Activated CD4-positive, alpha-beta T cell treated with anti-CD3 and anti-CD28 coated beads for 24 hours (primary cell): ENCODE data around the gene DSTYK.
A peak's percentile ranks its signal among the peaks of the same experiment; 100 is the strongest.

Experiments
- DNase-seq, 2 donors: peaks; one replicate each; pipeline ENCODE4 v3.0.0-alpha.2; 2020; ENCODE audit warnings: low read depth in 2 of 2

Gene DSTYK, protein sequence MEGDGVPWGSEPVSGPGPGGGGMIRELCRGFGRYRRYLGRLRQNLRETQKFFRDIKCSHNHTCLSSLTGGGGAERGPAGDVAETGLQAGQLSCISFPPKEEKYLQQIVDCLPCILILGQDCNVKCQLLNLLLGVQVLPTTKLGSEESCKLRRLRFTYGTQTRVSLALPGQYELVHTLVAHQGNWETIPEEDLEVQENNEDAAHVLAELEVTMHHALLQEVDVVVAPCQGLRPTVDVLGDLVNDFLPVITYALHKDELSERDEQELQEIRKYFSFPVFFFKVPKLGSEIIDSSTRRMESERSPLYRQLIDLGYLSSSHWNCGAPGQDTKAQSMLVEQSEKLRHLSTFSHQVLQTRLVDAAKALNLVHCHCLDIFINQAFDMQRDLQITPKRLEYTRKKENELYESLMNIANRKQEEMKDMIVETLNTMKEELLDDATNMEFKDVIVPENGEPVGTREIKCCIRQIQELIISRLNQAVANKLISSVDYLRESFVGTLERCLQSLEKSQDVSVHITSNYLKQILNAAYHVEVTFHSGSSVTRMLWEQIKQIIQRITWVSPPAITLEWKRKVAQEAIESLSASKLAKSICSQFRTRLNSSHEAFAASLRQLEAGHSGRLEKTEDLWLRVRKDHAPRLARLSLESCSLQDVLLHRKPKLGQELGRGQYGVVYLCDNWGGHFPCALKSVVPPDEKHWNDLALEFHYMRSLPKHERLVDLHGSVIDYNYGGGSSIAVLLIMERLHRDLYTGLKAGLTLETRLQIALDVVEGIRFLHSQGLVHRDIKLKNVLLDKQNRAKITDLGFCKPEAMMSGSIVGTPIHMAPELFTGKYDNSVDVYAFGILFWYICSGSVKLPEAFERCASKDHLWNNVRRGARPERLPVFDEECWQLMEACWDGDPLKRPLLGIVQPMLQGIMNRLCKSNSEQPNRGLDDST

GRCh38 chr1:205211169-205211838 lies at the start of gene DSTYK:
DSTYK (minus strand) TSS chr1:205211702; CDS start chr1:205211535, 167 bp downstream.
- peak; percentile 83 to 90 for DNase-seq

DNA sequence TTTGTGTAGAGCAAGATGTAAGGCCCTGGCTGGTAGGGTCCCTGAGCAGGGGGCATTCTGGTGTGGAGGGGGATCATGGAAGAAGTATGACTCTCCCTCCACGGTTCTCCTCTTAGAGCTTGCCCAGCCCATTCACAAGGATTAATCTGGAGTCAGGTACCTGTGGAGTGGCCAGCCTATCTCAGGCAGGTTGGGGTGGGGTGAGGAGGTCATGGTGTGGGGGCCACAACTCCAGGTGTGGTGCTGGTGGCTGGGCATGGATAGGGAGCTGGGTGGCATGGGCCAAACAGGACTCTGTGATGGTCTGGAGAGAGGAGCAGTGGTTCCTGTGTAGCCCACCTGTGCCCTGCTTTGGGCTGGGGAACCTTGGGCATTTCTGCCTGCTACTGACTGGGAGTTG lies 48.5 kb upstream of the DSTYK start:
- no peak for DNase-seq

GRCh38 chr1:205259324-205259832 lies 47.9 kb upstream of the DSTYK start:
- no peak for DNase-seq

- no peak for DNase-seq
Measured at GRCh38 chr1:205258719-205259118, 47.2 kb upstream of the DSTYK start.

GRCh38 chr1:205258261-205258691 lies 46.8 kb upstream of the DSTYK start:
- DNase-seq = no peak

GRCh38 chr1:205257735-205258134 lies 46.2 kb upstream of the DSTYK start:
- no peak for DNase-seq

GRCh38 chr1:205256951-205257625 lies 45.6 kb upstream of the DSTYK start:
- DNase-seq = no peak

GRCh38 chr1:205255941-205256780 lies 44.7 kb upstream of the DSTYK start:
- DNase-seq = peak; percentile 83 to 85

- no peak for DNase-seq
Measured at GRCh38 chr1:205251576-205251975, 40.1 kb upstream of the DSTYK start.

DNA sequence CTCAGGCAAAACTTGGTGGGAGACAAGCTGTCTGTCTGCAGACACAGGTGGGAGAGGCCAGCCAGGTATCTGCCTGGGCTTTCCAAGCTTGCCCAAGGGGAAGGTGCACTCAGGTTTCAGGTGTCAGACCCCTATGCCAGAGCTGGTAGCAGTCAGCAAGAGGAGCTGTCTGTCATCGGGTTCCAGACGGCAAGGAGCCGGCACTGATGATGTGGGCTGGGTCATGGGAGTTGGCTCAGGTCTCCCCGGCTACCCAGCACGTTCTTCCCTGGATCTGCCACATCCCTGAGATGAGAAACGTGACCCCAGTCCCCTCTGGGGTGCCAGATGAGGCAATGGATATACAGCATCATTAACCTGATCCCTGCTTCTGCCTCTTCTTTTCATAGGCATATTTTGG lies 39.2 kb upstream of the DSTYK start:
- DNase-seq = no peak

GRCh38 chr1:205249651-205250050 lies 38.1 kb upstream of the DSTYK start:
- DNase-seq = no peak

DNA sequence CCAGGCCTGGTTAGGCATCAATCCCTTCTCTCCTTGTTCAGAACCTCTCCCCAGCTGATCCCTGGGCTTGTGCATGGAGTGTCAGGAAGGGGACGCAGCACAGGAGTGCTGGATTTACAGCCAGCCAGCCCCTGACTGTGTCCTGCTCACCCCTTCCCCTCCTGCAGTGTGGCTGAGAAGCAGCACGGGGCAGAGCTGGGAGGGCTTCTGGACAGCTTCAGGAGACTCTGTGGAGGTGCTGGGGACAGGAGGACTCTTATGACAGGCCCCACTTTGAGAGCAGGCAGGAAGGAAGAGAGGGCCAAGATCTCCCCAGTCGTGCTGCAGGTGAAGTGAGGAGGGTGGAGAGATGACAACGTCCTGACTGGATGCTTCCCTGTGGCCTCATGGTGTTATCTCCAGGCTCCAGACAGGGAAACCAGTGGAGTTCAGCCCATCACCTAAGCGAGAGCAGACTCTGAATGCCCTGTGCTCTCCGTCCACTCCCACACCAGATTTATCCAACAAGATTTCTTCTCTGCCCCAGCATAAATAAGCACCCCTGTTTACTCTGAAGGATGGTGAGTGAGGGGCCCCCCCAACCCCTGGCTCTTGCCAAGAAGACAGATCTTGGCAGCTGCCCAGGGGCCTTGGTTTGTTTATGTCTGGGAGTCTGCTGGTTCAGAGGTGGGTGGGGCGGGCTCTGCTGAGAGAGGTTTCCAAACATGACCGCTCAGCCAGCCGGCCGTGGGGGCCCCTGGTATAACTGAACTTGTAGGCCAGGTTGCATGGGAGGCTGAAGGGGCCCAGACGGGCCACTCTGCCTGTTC lies 37.5 kb upstream of the DSTYK start:
- no peak for DNase-seq

- DNase-seq = no peak
Measured at GRCh38 chr1:205247130-205247921, 35.8 kb upstream of the DSTYK start.

GRCh38 chr1:205246351-205247119 lies 35.0 kb upstream of the DSTYK start:
- DNase-seq = no peak

GRCh38 chr1:205245096-205245495 lies 33.6 kb upstream of the DSTYK start:
- no peak for DNase-seq

GRCh38 chr1:205244384-205244783 lies 32.9 kb upstream of the DSTYK start:
- no peak for DNase-seq

GRCh38 chr1:205243350-205244191 lies 32.1 kb upstream of the DSTYK start:
- DNase-seq = no peak
